Neural progenitor cell (in vitro differentiated cells): ENCODE results near the gene ZNF346. TPM values are rescaled to one million over a fixed set of nuclear protein-coding genes. Genes with fewer than 3 reads are reported as not detected.
"Not testable (repeated sequence)": the region's sequence is repeated elsewhere in the genome, so short reads cannot be mapped to it uniquely, and the experiment has no call there.

ENCODE experiments used
- DNase-seq: peaks from one replicate; pipeline ENCODE4 v3.0.0-alpha.2; 2016; ENCODE audit warnings: low spot score
- H2AFZ ChIP-seq: fragments of 200-600 bp; sonication (generic); replicated peaks from 2 replicates; pipeline ENCODE4 v1.6.1; 2016; ENCODE audit warnings: antibody characterized with exemption
- H3F3A ChIP-seq: fragments of 200-600 bp; sonication (generic); 2 replicates; pipeline ENCODE4 v1.6.1; 2016; ENCODE audit warnings: antibody characterized with exemption, low read depth
- H3K27ac ChIP-seq: fragments of 200-600 bp; sonication (generic); 2 replicates; pipeline ENCODE4 v1.5.1; 2016; ENCODE audit warnings: mild to moderate bottlenecking
- H3K27me3 ChIP-seq: fragments of 200-600 bp; sonication (generic); 2 replicates; pipeline ENCODE4 v1.6.1; 2016; ENCODE audit warnings: mild to moderate bottlenecking, moderate library complexity
- H3K36me3 ChIP-seq: fragments of 200-600 bp; sonication (generic); 2 replicates; pipeline ENCODE4 v1.5.1; 2016
- H3K4me1 ChIP-seq: fragments of 200-600 bp; sonication (generic); 2 replicates; pipeline ENCODE4 v1.6.1; 2016; ENCODE audit warnings: mixed run types
- H3K4me2 ChIP-seq: fragments of 200-600 bp; sonication (generic); 2 replicates; pipeline ENCODE4 v1.6.1; 2016
- H3K4me3 ChIP-seq: fragments of 200-600 bp; sonication (generic); 2 replicates; pipeline ENCODE4 v1.5.1; 2016
- H3K79me2 ChIP-seq: fragments of 200-600 bp; sonication (generic); 2 replicates; pipeline ENCODE4 v1.6.1; 2016; ENCODE audit warnings: low read depth
- H3K9ac ChIP-seq: fragments of 200-600 bp; sonication (generic); 2 replicates; pipeline ENCODE4 v1.6.1; 2016
- H3K9me3 ChIP-seq: fragments of 200-600 bp; sonication (generic); 2 replicates; pipeline ENCODE4 v1.5.1; 2016; ENCODE audit warnings: low read depth
- H4K20me1 ChIP-seq: fragments of 200-600 bp; sonication (generic); 2 replicates; pipeline ENCODE4 v1.6.1; 2016; ENCODE audit warnings: low read depth
- H3K27ac Mint-ChIP-seq: 3 replicates; pipeline ENCODE4 v1.8.0; 2021; ENCODE audit warnings: mixed read lengths
- H3K27me3 Mint-ChIP-seq: 2 replicates; pipeline ENCODE4 v1.8.0; 2022; ENCODE audit warnings: low read depth, mild to moderate bottlenecking, inconsistent platforms, moderate library complexity, mixed read lengths; ENCODE audit not compliant: insufficient read depth
- H3K36me3 Mint-ChIP-seq: 3 replicates; pipeline ENCODE4 v1.8.0; 2021; ENCODE audit warnings: mixed read lengths
- H3K4me1 Mint-ChIP-seq: 3 replicates; pipeline ENCODE4 v1.8.0; 2021; ENCODE audit warnings: mixed read lengths
- H3K4me3 Mint-ChIP-seq: 3 replicates; pipeline ENCODE4 v1.8.0; 2021; ENCODE audit warnings: mild to moderate bottlenecking, moderate library complexity, mixed read lengths
- H3K9me3 Mint-ChIP-seq: 3 replicates; pipeline ENCODE4 v1.8.0; 2020; ENCODE audit warnings: mixed read lengths
- CTCF ChIP-seq: fragments of 200-600 bp; sonication (generic); IDR thresholded peaks from 2 replicates; pipeline ENCODE4 v1.5.1; 2017; ENCODE audit warnings: antibody characterized with exemption, mild to moderate bottlenecking
- EZH2 ChIP-seq: fragments of 200-600 bp; sonication (generic); IDR thresholded peaks from 2 replicates; pipeline ENCODE4 v1.6.1; 2017; ENCODE audit warnings: antibody characterized with exemption, mild to moderate bottlenecking, moderate library complexity
- EZH2phosphoT487 ChIP-seq: fragments of 200-600 bp; sonication (generic); IDR thresholded peaks from 2 replicates; pipeline ENCODE4 v1.6.1; 2017; ENCODE audit warnings: antibody characterized with exemption
- total RNA-seq: library from RNA; depleted of rRNA; stranded (reverse); fragments of >200 nt; gene quantifications from 2 replicates; pipeline ENCODE4 v1.2.3, GENCODE V29; 2015; ENCODE audit warnings: low replicate concordance

The ZNF346 gene
- 28.2 and 32.2 TPM in 2 replicates for total RNA-seq

GRCh38 chr5:177022386-177023302 lies at the start of gene ZNF346:
ZNF346 (plus strand) TSS chr5:177022696; CDS start chr5:177022739, 43 bp downstream.
- peak within 1 kb of the TSS; percentile 90 for H2AFZ ChIP-seq
- H3K4me1 ChIP-seq: peaks cover 15% of the 10 kb centered on the region
- no peak for TF ChIP-seq EZH2phosphoT487
- peak; percentile 75 for TF ChIP-seq CTCF
- peaks cover 54% of the 10 kb centered on the region for H3K79me2 ChIP-seq
- peak within 1 kb of the TSS; percentile 43 for H3K27ac ChIP-seq
- H3K9ac ChIP-seq: peak within 1 kb of the TSS; percentile 78
- peaks cover 15% of the 10 kb centered on the region for H3K36me3 Mint-ChIP-seq
- H3K4me1 Mint-ChIP-seq: peaks cover 37% of the 10 kb centered on the region
- H3K9me3 Mint-ChIP-seq: no peaks in the 10 kb centered on the region
- peaks cover 3% of the 10 kb centered on the region for H3K27me3 Mint-ChIP-seq
- peak within 1 kb of the TSS; percentile 97 for H3K27ac Mint-ChIP-seq
- peak within 1 kb of the TSS; percentile 93 for H3K4me2 ChIP-seq
- H3K9me3 ChIP-seq: no peaks in the 10 kb centered on the region
- H3K27me3 ChIP-seq: no peaks in the 10 kb centered on the region
- H3F3A ChIP-seq: peaks cover 33% of the 10 kb centered on the region
- peak within 1 kb of the TSS; percentile 98 for H3K4me3 Mint-ChIP-seq
- peaks cover 12% of the 10 kb centered on the region for H4K20me1 ChIP-seq
- DNase-seq: peak; percentile 99
- peak within 1 kb of the TSS; percentile 86 for H3K4me3 ChIP-seq
- H3K36me3 ChIP-seq: no peaks in the 10 kb centered on the region

- TF ChIP-seq CTCF: no peak
- no peak for TF ChIP-seq EZH2
- TF ChIP-seq EZH2phosphoT487: no peak
- Histone ChIP-seq H3K4me1 (no peaks in the 10 kb centered on the region), H3K4me3 (no peak overlapping the region), H3F3A (peaks cover 9% of the 10 kb centered on the region), H2AFZ (no peak overlapping the region), H3K79me2 (peaks cover 59% of the 10 kb centered on the region), H3K36me3 (peaks cover 19% of the 10 kb centered on the region), H3K4me2 (no peak overlapping the region), H3K27ac (no peak overlapping the region), H3K27me3 (no peaks in the 10 kb centered on the region), H3K9me3 (no peaks in the 10 kb centered on the region), H3K9ac (no peak overlapping the region), H4K20me1 (no peaks in the 10 kb centered on the region)
- Mint-ChIP-seq H3K4me3 (no peak overlapping the region), H3K9me3 (peaks cover 11% of the 10 kb centered on the region), H3K36me3 (peaks cover 34% of the 10 kb centered on the region), H3K27me3 (peaks cover 2% of the 10 kb centered on the region), H3K4me1 (no peaks in the 10 kb centered on the region), H3K27ac (no peak overlapping the region)
- DNase-seq: no peak
Measured at GRCh38 chr5:176979669-176980068, 42.8 kb upstream of the ZNF346 start.

GRCh38 chr5:176980818-176981217 lies 41.7 kb upstream of the ZNF346 start:
- Mint-ChIP-seq H3K36me3 (peaks cover 30% of the 10 kb centered on the region), H3K4me3 (no peak overlapping the region), H3K4me1 (no peaks in the 10 kb centered on the region), H3K27ac (no peak overlapping the region), H3K9me3 (peaks cover 16% of the 10 kb centered on the region), H3K27me3 (peaks cover 2% of the 10 kb centered on the region)
- peaks cover 70% of the 10 kb centered on the region for H3K79me2 ChIP-seq
- no peaks in the 10 kb centered on the region for H3K27me3 ChIP-seq
- no peak overlapping the region for H3K4me2 ChIP-seq
- H3F3A ChIP-seq: peaks cover 12% of the 10 kb centered on the region
- DNase-seq: no peak
- no peak overlapping the region for H3K27ac ChIP-seq
- no peaks in the 10 kb centered on the region for H3K4me1 ChIP-seq
- no peak overlapping the region for H2AFZ ChIP-seq
- H3K36me3 ChIP-seq: peaks cover 19% of the 10 kb centered on the region
- H3K4me3 ChIP-seq: no peak overlapping the region
- peaks cover 4% of the 10 kb centered on the region for H3K9me3 ChIP-seq
- H3K9ac ChIP-seq: no peak overlapping the region
- no peak for TF ChIP-seq CTCF
- no peak for TF ChIP-seq EZH2
- no peak for TF ChIP-seq EZH2phosphoT487
- no peaks in the 10 kb centered on the region for H4K20me1 ChIP-seq

- not testable (repeated sequence) for H3K27ac Mint-ChIP-seq, H3K9ac ChIP-seq, DNase-seq, H3K27me3 ChIP-seq, H3K4me1 Mint-ChIP-seq, H2AFZ ChIP-seq, H3K4me3 ChIP-seq, H3K4me2 ChIP-seq, H3K4me3 Mint-ChIP-seq, H3K27ac ChIP-seq, H3K27me3 Mint-ChIP-seq, H3K4me1 ChIP-seq, H4K20me1 ChIP-seq, H3K9me3 ChIP-seq
- H3K9me3 Mint-ChIP-seq: peaks cover 26% of the 10 kb centered on the region
- H3K79me2 ChIP-seq: peaks cover 79% of the 10 kb centered on the region
- H3K36me3 Mint-ChIP-seq: peaks cover 37% of the 10 kb centered on the region
- H3K36me3 ChIP-seq: peaks cover 19% of the 10 kb centered on the region
- peaks cover 12% of the 10 kb centered on the region for H3F3A ChIP-seq
Measured at GRCh38 chr5:176983112-176983511, 39.4 kb upstream of the ZNF346 start.

GRCh38 chr5:176983593-176983992 lies 38.9 kb upstream of the ZNF346 start:
- not testable (repeated sequence) for DNase-seq, H4K20me1 ChIP-seq, H3K27ac Mint-ChIP-seq, H3K27me3 ChIP-seq, H2AFZ ChIP-seq, H3K4me3 Mint-ChIP-seq, H3K4me2 ChIP-seq, H3K4me3 ChIP-seq, H3K27me3 Mint-ChIP-seq, H3K9ac ChIP-seq, H3K9me3 ChIP-seq, H3K27ac ChIP-seq, H3K4me1 ChIP-seq, H3K4me1 Mint-ChIP-seq
- peaks cover 12% of the 10 kb centered on the region for H3F3A ChIP-seq
- H3K79me2 ChIP-seq: peaks cover 79% of the 10 kb centered on the region
- H3K9me3 Mint-ChIP-seq: peaks cover 30% of the 10 kb centered on the region
- peaks cover 19% of the 10 kb centered on the region for H3K36me3 ChIP-seq
- H3K36me3 Mint-ChIP-seq: peaks cover 41% of the 10 kb centered on the region
